Measurements from ENCODE around the gene VARS2. TPM values are rescaled to one million over a fixed set of nuclear protein-coding genes. Genes with fewer than 3 reads are reported as not detected.
A peak's percentile ranks its signal among the peaks of the same experiment; 100 is the strongest.

Gene VARS2
- total RNA-seq, 1 donor from 2014 or later, result 79.4 TPM

DNA sequence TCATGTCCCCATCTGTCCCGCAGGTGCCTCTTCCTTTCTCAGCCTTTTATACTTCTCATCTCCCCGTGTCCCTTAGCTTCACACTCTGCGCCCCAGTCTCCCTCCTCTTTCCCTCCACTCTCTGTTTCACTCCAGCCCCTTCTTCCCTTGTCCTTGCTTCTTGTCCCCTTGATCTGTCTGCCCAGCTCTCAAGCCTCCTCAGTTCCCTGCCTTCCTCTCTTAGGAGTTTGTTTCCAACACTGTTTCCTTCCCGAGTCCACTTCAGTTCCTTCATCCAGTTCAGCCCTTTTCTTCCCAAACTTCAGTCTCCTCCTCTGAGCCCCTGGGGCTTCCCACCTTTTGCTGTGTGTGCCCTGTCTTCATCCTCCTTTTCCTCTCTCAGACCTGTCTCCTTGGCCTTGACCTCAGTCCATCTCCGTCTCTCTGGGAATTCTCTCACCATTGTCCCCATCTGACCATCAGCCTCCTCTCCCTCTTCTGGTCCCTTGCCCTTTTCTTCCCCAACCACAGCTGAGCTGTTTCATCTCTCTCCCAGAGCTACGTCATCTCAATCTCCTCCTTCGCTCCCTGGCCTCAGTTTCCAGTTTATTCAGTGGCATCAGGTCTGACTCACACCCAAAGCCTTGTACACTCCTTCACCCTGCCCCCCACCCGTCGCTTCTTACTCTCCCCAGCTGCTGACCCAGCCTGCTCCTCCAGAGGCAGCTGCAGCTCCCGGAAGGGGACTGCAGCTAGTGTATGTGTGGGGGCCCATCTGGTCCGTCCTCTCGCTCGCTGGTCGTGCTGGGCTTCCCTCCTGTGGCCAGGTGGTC lies 32.4 kb upstream of the VARS2 start:
- peaks cover 67% of the 10 kb centered on the region for H3K4me1 Mint-ChIP-seq (ENCODE audit: unreplicated experiment)

DNA sequence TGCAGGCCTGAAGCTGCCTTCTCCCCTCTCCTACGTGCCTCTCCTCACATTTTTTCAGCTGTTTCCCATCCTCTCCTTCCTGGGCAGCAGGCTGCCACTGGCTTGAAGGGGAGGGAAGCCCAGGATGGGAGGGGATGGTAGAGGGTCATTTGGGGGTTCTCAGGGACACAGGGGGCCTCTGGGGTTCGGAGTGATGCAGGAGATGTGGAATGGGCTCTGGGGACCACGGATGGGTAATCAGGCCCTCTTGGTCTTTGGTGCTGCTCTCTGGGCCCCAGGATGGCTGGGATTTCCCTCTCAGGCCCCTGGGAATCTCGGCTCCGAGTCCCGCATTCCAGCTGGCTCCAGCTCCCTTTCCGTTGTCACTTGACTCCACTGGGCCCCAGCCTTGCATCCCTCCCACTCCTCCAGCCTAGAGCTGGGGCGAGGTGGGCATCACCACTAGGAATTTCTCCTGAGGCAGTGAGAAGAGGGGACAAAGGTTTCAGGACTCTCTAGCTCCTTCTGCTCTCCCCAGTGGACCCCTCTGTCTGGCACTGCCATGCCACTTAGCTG lies 31.8 kb upstream of the VARS2 start:
- Mint-ChIP-seq H3K9me3 (no peaks in the 10 kb centered on the region), H3K4me1 (ENCODE audit: unreplicated experiment) (peaks cover 70% of the 10 kb centered on the region), H3K27ac (peak overlapping the region; percentile 97), H3K27me3 (no peaks in the 10 kb centered on the region), H3K36me3 (peaks cover 5% of the 10 kb centered on the region), H3K4me3 (peak overlapping the region; percentile 92)
- DNase-seq (ENCODE audit: extremely low spot score, unreplicated experiment), result no peak
- TF ChIP-seq, protein P1, sequence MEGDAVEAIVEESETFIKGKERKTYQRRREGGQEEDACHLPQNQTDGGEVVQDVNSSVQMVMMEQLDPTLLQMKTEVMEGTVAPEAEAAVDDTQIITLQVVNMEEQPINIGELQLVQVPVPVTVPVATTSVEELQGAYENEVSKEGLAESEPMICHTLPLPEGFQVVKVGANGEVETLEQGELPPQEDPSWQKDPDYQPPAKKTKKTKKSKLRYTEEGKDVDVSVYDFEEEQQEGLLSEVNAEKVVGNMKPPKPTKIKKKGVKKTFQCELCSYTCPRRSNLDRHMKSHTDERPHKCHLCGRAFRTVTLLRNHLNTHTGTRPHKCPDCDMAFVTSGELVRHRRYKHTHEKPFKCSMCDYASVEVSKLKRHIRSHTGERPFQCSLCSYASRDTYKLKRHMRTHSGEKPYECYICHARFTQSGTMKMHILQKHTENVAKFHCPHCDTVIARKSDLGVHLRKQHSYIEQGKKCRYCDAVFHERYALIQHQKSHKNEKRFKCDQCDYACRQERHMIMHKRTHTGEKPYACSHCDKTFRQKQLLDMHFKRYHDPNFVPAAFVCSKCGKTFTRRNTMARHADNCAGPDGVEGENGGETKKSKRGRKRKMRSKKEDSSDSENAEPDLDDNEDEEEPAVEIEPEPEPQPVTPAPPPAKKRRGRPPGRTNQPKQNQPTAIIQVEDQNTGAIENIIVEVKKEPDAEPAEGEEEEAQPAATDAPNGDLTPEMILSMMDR (conservative IDR thresholded peaks at IDR 0.05), result no peak

More for the DNA sequence above, 32.4 kb upstream of the VARS2 start:
- DNase-seq (ENCODE audit: extremely low spot score, unreplicated experiment), result no peak
- TF ChIP-seq, protein P1 (conservative IDR thresholded peaks at IDR 0.05), result no peak
- Mint-ChIP-seq H3K4me3 (peak overlapping the region; percentile 92), H3K36me3 (peaks cover 5% of the 10 kb centered on the region), H3K9me3 (no peaks in the 10 kb centered on the region), H3K27ac (peak overlapping the region; percentile 97), H3K27me3 (no peaks in the 10 kb centered on the region)

DNA sequence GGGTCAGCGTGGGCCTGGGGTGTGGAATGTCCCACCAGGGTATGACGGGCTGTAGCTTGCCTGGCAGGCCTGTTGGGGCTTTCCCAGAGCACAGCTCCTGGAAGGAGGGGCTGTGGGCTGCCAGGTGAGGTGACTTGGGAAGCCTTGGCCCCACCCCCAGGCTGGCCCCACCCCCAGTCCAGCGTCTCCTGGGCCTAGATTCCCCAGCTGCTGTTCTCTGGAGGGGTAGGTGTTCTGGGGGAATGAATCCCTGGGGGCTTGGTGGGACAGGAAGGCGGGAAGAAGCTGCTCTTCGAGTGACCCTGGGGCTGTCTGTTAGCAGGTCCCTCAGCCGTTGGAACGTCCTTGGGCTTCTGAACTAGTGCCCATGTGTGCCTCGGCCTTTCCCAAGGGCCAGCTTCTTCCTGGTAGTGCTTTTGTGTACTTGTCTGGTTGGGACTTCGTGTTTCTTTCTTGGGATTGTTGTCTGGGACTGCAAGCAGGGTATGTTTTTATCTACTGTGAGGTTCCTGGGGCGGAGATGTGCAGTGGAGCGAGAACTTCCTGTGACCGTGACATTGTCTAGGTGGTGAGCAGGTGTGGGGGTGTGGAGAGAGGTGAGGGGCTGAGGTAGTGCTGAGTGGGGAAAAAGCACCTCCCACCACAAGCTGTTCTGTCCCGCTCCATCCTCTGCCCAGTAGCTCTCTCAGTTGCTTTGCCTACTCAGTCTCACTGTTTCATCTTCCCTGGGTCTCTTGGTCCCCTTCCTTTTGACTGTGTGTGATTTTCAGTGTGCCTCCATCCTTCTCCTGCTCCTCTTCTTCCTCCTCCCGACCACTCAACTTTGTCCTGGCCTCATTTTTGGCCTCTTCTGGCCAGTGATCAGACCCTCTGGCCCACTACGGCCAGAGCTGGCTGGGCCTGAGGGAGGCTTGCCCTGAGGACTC lies 31.0 kb upstream of the VARS2 start:
- no peaks in the 10 kb centered on the region for H3K27me3 Mint-ChIP-seq
- peak overlapping the region; percentile 97 for H3K27ac Mint-ChIP-seq
- peaks cover 66% of the 10 kb centered on the region for H3K4me1 Mint-ChIP-seq (ENCODE audit: unreplicated experiment)
- H3K4me3 Mint-ChIP-seq, result peak overlapping the region; percentile 92
- H3K36me3 Mint-ChIP-seq, result peaks cover 5% of the 10 kb centered on the region
- DNase-seq (ENCODE audit: extremely low spot score, unreplicated experiment), result no peak
- no peaks in the 10 kb centered on the region for H3K9me3 Mint-ChIP-seq
- TF ChIP-seq, protein P1 (conservative IDR thresholded peaks at IDR 0.05), result no peak

DNA sequence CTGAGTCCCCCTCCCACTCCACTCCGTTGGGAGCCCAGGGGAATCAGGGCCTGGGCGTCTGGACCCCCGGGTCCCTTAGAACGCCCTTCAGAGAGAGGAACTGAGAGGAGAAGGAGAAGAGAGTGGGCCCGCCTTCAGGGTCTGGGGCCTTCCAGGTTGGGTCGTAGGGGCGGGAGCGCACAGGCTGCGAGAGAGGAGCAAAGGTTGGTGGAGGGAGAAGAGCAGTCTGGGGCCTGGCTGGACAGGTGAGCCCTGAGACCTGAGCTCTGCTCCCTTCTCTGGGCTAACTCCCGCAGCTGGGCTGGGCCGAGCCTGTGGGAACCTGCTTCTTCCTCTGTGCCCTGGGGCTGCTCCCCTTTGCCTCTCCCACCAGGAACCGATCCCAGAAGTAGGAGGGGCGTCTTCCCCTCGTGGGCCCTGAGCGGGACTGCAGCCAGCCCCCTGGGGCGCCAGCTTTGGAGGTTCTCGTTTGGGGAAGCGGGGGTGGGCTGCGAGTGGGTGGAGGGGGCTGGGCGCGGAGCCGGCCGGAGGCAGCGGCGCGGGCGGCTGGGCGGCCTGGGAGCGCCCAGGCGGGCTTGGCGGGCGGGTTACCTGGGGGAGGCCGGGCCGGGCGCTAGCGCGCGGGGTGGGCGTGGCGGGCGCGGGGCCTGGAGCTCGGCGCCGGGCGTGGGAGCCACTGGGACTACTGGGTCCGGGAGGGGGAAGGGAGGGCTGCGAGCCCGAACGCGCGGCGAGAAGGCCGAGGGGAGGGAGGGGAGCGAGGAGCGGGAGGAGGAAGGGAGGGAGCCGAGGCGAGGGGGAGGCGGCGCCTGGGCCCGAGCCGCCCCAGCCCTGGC lies 30.1 kb upstream of the VARS2 start, which contains the start of gene DDR1:
Gene DDR1, plus strand, starts transcription at position 835 of the 836 bp plus-strand sequence. CDS start 4,211 bp downstream, outside the sequence.
- peak within 1 kb of the TSS; percentile 99 for H3K27ac Mint-ChIP-seq
- DNase-seq (ENCODE audit: extremely low spot score, unreplicated experiment), result no peak
- TF ChIP-seq, protein P1 (conservative IDR thresholded peaks at IDR 0.05), result no peak
- no peaks in the 10 kb centered on the region for H3K9me3 Mint-ChIP-seq
- peak within 1 kb of the TSS; percentile 93 for H3K4me3 Mint-ChIP-seq
- H3K36me3 Mint-ChIP-seq, result peaks cover 5% of the 10 kb centered on the region
- H3K27me3 Mint-ChIP-seq, result no peaks in the 10 kb centered on the region
- peaks cover 63% of the 10 kb centered on the region for H3K4me1 Mint-ChIP-seq (ENCODE audit: unreplicated experiment)
